KOPT-K1 (cell line): ENCODE data around the gene SLC22A1.
"Not testable (repeated sequence)": the region's sequence is repeated elsewhere in the genome, so short reads cannot be mapped to it uniquely, and the experiment has no call there.

Experiments used
- H3K27ac ChIP-seq: fragments of 200-600 bp; sonication (generic); 2 replicates; pipeline ENCODE4 v1.5.1; 2016; ENCODE audit warnings: antibody characterized with exemption, mild to moderate bottlenecking, low read depth, low read length; ENCODE audit not compliant: poor library complexity, severe bottlenecking
- H3K36me3 ChIP-seq: fragments of 200-600 bp; sonication (generic); 2 replicates; pipeline ENCODE4 v1.5.1; 2017; ENCODE audit warnings: antibody characterized with exemption, mild to moderate bottlenecking, low read length, moderate library complexity; ENCODE audit not compliant: insufficient read depth
- H3K9me3 ChIP-seq: fragments of 200-600 bp; sonication (generic); 2 replicates; pipeline ENCODE4 v1.5.1; 2017; ENCODE audit warnings: antibody characterized with exemption, low read length, mild to moderate bottlenecking; ENCODE audit not compliant: insufficient read depth, poor library complexity, severe bottlenecking

The SLC22A1 gene

DNA sequence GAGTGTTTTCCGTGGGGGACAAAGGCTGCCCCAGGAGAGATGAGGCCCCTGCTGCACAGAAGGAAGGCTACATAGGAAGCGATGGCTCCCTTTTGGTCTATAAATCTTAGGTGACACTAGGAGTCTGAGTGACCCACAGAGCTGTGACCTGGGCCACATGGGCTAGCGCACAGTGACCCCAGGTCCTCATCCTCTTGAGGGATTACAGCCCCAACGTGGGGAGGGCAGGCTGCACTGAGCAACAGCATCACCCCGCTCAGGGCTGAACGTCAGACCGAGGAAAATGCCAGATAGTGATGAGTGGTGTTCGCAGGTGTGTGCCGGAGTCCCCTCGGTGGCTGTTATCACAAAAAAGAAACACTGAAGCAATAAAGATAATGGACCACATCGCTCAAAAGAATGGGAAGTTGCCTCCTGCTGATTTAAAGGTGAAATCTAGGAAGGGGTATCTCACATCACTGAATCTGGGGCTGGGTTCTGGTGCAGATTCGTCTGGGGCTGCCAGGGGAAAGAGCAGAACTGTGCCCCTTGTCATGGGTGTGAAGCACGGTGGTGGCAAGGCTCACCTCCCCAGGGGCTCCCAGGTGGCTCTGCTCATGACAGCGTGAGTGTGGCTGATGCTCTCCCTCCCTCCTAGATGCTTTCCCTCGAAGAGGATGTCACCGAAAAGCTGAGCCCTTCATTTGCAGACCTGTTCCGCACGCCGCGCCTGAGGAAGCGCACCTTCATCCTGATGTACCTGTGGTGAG, 14.5 kb downstream of the SLC22A1 start:
- Histone ChIP-seq H3K36me3 (no peaks in the 10 kb centered on the region), H3K27ac (no peak overlapping the region), H3K9me3 (no peaks in the 10 kb centered on the region)

DNA sequence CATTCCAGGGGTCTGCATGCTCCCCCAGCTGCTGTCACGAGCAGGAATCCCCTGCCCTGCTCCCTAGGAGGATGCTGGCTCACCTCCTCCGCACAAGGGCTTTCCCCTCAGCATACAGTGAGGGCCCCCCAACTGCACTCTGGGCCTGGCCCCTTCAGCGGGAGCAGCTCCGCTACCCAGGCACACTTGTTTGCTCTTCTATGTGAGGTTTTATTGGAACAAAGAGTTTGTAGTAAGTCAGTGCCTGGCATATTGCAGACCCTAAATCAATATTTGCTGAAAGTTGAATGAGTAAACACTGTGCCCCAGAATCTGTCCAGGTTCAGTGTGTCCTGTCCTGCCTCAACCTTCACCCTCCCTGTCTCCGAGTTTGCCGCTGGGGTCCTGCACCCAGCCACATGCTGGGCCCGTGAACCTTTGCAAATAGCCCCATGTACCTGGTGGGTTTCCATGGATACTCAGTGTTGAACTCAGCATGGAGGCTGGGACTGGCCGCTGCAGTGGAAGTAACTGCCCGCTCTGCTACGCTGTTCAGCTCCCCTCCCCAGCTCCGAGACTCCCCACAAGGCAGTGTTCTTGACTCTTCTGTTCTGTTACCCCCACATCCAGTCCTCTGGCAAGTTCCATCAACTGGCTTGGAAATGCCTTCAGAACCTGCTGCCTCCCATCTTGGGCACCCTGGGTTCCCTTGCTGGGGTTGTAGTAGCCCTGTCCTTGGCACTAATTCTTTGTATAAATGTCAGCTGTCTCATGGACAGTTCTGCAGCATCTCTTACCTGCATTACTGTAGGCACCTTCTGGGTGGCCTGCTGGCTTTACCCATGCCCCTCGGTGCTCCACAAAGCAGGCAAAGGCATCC, 15.7 kb downstream of the SLC22A1 start:
- Histone ChIP-seq H3K27ac (no peak overlapping the region), H3K36me3 (no peaks in the 10 kb centered on the region), H3K9me3 (no peaks in the 10 kb centered on the region)

DNA sequence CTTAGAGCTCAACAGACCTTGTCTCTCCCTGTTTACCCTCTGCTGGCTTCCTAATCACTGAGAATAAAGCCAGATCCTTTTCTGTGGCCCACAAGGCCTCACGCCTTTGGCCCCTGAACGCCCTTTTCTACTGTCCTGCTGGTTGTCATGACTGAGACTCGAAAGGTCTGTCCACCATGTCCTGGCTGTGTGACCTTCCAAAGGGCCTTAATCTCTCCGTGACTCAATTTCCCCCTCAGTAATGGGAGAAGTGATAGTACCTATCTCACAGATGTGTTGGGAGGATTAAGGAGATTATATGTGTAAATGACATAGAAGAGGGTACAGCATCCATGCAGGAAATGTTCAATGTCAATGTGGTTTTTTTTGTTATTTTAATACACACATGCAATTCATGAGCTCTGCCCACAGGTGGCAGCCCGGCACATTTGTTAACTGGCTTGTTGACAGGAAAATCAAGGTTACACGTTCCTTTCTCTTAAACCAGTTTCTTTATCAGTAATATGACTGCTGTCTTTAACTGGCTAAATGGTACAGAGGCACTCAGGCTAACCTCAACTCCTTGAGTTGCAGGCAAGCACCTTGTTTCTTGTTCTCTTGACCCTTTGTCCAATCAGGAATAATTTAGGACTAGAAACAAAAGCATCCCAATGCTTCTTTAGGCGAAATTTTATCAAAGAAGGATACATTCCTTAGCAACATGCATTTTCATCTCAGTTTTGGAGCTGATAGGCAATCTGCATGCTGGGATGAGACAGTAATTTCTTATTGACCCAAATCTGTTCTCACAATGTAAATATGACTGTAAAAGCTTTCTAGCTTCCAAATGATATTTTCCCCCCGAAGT, 16.6 kb downstream of the SLC22A1 start:
- Histone ChIP-seq H3K9me3 (no peaks in the 10 kb centered on the region), H3K27ac (no peak overlapping the region), H3K36me3 (no peaks in the 10 kb centered on the region)

DNA sequence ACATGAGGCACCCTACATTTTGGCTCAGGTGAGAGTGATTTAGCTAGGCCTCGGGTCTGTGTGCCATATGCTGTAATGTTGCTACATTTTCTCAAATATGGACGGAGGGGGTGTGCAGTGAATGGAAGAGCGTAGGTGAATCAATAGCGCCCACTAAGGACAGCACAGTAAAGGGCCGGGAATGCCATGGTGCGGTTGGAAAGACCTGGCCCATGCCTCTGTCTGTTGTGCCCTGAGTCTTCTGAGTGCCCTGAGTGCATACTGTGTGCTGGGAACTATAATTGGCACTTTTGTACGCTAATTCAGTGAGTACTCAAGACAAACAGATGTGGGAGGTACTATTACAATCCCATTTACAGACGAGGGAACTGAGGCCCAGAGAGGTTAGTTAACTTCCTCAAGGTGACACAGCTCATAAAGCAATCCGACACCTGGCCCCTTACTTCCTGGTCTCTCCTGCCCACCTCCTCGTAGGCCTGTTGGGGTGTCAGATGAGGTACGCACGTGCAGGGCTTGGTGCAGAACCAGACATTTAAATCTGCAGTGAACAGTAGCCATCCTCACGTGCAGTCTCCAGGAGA, 17.3 kb downstream of the SLC22A1 start:
- Histone ChIP-seq H3K9me3 (no peaks in the 10 kb centered on the region), H3K36me3 (no peaks in the 10 kb centered on the region), H3K27ac (no peak overlapping the region)

DNA sequence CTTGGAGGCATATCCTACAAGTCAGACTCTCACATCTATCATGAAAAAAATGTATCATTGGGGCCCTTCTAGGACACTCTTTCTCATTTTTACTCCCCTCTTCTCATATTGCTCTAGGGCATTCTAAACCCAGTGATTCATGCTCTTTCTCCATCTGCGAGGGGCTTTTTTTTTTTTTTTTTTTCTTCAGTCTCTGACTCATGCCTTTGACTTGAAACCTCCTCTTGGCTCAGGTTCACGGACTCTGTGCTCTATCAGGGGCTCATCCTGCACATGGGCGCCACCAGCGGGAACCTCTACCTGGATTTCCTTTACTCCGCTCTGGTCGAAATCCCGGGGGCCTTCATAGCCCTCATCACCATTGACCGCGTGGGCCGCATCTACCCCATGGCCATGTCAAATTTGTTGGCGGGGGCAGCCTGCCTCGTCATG, 17.8 kb downstream of the SLC22A1 start:
- no peaks in the 10 kb centered on the region for H3K9me3 ChIP-seq
- no peaks in the 10 kb centered on the region for H3K36me3 ChIP-seq
- no peak overlapping the region for H3K27ac ChIP-seq

DNA sequence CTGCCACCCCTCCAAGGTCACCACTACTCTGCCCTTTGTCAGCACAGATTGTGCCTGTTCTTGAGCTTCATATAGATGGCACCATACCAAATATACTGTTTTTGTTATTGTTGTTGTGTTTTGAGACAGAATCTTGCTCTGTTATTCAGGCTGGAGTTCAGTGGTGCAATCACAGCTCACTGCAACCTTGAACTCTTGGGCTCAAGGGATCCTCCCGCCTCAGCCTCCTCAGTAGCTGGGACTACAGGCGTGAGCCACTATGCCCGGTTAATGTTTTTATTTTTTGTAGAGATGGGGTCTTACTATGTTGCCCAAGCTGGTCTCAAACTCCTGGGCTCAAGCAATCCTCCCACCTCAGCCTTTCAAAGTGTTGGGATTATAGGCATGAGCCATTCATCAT, 18.9 kb downstream of the SLC22A1 start:
- not testable (repeated sequence) for H3K9me3 ChIP-seq, H3K27ac ChIP-seq, H3K36me3 ChIP-seq

DNA sequence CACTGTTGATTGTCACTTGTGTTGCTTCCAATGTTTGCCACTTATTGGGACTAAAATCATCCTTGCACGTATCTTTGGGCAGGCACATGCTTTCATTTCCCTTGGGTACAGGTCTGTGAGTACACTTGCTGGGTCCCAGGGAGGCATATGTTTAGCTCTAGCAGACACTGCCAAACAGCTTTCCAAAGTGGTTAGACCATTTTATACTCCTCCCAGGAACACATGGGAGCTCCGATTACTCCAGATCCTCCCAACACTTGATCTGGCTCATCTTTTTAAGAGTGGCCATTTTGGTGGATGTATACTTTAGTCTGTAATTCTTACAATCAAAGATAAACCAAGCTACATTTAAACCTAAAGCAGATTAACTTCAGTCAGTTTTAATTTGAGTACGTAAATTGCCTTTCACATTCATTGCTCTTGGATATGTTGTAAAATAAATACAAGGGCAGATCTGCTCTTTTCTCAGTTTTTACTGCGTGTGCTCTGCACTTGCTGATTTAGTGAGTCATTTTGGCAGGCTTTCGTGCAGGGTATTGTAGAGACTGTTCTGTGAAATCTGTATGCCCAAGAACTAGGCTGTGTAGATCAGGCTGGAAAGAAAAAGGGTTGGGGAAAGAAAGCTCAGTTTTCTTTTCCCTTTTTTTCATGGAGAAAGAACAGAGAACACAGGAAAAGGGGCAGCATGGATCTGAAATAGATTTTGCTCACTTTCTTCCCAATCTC, 19.5 kb downstream of the SLC22A1 start:
- Histone ChIP-seq H3K36me3 (no peaks in the 10 kb centered on the region), H3K9me3 (no peaks in the 10 kb centered on the region), H3K27ac (no peak overlapping the region)

DNA sequence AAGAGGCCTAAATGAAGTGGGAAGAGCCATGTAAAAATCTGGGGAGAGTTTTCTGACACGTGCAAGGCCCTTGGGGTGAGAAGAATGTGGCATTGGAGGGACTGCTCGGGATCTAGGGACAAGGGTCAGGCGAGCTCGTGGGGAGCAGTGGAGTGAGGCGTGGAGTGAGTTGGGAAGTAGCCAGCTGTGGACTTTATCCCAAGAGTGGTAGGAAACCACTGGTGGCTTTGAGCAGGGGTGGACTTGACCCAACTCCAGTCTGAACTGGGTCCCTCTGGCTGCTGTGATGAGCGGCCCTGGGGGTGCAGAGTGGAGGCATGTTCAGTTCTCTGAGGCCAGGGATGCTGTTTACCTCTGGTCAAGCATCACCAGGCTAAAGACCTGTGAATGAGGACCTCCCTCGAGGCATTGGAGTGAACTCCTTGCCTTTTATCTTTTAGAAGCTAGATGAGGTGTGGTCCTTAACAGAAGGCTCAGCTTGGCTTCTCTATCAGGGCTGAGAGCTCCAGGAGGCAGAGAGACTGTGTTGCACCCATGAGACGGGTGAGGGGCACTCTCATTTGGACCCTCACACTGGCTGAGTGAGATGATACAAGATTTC, 20.6 kb downstream of the SLC22A1 start:
- Histone ChIP-seq H3K36me3 (no peaks in the 10 kb centered on the region), H3K9me3 (no peaks in the 10 kb centered on the region), H3K27ac (no peak overlapping the region)

DNA sequence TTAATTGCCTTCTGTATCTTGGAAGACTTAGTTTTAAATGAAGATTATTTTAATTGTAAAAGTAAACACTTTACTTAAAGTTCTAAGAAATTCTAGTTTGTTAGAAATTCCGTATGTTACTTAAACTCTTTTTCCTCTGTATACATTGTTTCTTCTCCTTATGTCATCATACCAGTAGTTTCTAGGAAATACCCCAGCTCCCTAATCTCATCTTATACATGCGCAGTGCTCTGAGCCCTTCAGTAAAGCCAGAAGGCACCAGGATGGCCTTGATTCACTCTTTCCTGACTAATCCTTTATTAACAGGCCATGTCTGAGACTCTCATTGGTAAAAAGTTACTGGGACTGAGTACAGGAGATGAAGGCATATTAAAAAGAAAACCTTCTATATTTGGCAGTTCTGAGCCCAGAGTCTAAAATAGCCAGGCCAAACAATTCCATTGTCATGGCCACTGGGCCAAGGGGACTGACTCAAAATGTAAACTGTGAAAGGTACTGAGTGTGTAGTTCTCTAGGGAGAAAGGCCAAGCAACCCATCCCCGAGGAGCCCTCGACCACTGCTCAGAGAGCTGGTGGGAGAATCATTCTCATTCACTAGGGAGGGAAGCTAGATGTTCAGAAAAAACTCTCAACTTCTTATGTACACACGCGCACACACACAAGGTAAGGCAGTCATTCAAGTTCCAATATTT, 25.0 kb downstream of the SLC22A1 start:
- Histone ChIP-seq H3K36me3 (no peaks in the 10 kb centered on the region), H3K9me3 (no peaks in the 10 kb centered on the region)

DNA sequence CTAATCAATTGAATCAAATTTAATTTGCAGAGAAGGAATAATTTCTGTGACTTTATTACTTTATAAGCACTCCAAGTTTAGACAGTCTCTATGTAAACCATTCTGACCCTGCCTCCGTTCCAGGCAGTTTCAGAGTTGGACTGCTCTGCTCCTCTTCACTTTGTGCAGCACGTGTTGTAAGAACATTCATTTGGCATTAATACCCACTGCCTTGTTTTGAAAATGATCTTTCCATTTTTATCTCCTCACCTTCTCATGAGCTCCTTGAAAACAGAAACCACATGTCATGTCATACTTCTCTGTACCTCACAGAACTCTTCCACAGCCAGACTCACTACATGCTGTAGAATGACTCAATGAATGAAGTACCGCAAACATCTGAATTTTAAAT, 25.5 kb downstream of the SLC22A1 start:
- no peaks in the 10 kb centered on the region for H3K9me3 ChIP-seq
- no peak overlapping the region for H3K27ac ChIP-seq
- no peaks in the 10 kb centered on the region for H3K36me3 ChIP-seq

More for the DNA sequence above, 25.0 kb downstream of the SLC22A1 start:
- H3K27ac ChIP-seq: no peak overlapping the region

DNA sequence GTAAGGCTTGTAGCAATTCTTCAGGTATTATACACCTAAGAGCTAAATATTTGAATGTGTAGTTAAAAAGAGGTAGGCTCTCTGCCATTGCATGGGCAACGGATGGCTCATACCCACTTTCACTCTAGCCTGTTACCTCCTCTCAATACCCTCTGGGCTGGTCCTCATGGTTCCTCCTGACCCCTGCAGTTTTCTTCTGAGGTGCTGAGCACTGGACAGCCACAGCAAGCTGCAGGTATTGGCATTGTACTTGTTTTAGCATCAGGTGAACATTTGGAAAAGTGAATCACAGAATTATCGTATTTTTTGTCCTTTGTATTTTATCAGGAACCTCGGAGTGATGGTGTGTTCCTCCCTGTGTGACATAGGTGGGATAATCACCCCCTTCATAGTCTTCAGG, 32.9 kb downstream of the SLC22A1 start:
- no peaks in the 10 kb centered on the region for H3K36me3 ChIP-seq
- H3K27ac ChIP-seq: no peak overlapping the region
- H3K9me3 ChIP-seq: no peaks in the 10 kb centered on the region

DNA sequence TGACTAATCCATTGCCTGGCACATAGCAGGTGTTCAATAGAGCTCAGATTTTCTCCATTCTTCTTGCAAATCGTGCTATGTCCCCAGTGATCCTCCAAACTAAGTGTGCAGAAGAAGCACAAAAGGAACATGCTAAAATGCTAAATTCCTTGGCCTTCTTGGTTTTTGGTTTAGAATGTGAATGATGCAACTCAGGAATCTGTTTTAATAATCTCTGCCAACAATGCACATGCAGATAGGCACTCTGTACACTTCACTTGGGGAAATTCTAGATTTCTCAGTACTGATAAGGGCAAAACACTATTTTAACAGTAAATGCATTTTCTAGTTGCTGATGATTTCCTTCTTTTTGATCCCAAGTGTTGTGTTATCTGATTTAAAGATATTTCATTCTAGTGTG, 35.2 kb downstream of the SLC22A1 start:
- H3K36me3 ChIP-seq: no peaks in the 10 kb centered on the region
- H3K27ac ChIP-seq: no peak overlapping the region
- H3K9me3 ChIP-seq: no peaks in the 10 kb centered on the region

DNA sequence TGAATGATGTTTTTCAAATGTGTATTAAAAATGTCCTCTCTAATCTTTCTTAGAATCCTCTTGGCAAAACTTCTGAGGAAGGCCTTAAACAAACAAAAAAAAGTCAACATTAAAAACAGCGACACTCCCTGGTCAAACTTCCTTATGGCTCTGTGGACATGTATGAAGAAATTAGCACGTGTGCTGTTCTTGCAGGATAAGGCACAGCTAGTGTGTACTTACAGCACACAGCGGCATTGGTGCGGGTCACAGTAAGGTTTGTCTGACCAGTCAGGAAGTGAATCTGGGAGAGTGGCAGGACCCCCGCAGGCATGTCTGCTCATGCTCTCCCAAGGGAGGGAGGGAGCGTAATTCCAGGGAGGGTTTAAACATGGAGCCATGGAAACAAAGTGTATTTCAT, 38.8 kb downstream of the SLC22A1 start:
- no peak overlapping the region for H3K27ac ChIP-seq
- no peaks in the 10 kb centered on the region for H3K36me3 ChIP-seq

More for the DNA sequence above, 38.8 kb downstream of the SLC22A1 start:
- no peaks in the 10 kb centered on the region for H3K9me3 ChIP-seq
